Stimulated activated CD4-positive, alpha-beta T cell treated with anti-CD3 and anti-CD28 coated beads, Interleukin-15, amount 100 ng/mL, for 24 hours (primary cell): ENCODE data around the gene UBA3.

ENCODE experiments used
- DNase-seq: peaks from one replicate; pipeline ENCODE4 v3.0.0-alpha.2; 2020

The UBA3 gene

DNA sequence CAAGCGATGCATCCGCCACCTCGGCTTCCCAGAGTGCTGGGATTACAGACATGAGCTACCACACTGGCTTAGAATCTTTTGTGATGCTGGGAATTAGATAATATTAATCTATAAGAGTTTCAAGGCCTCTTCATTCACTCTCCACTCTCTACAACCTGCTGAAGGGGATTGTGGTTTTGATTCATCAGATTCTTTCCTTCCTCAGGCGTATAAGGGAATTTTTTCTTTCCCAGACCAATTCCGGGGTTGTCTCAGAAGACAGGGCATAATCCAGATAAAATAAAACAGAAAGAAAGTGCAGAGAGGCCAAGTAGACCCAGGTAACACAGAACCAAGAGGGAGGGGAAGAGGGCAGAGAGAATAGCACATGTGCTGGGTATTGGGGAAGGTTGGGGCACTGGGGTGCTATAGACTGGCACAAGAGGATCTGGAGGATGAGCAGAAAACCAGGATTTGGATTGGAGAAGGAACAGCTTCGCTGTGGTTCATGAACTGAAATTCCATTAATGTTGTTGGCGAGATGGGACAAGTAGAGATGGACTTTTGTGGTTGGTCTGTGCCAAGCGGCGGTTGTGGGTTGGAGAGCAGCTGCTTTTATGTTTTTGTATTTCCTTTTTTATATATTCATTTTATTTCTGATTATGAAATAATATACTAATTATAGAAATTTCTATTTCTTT, 17.4 kb upstream of the UBA3 start:
- DNase-seq, result no peak

DNA sequence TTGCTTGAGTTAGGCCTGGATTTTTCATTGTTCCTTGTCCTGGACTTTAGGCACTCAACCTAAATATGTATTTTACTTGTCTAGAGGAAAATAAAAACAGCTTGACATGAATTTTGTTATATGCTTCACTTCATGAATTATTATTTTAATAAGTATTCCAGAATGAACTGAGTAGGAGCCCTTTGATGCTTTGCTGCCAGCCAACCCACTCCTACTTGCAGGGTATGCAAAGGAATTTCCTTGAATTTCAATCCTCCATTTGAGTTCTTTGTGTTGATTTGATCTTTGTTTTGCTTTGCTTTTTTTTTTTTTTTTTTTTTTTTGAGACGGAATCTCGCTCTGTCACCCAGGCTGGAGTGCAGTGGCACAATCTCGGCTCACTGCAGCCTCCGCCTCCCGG, 16.1 kb upstream of the UBA3 start:
- DNase-seq, result no peak

DNA sequence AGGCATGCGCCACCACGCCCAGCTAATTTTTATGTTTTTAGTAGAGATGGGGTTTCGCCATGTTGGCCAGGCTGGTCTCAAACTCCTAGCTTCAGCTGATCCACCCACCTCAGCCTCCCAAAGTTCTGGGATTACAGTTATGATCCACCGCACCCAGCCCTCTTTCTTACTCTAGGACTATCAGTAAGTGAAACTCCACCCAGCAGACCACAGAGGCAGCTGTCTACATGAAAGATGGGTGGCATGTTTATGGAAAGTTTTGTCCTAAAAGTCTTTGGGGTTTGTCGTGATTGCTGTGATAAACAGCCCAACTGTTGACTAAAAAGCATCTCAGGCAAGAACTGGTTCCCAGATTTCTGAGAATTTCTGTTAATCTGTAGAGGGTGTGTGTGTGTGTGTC, 15.5 kb upstream of the UBA3 start:
- DNase-seq, result peak; percentile 48

DNA sequence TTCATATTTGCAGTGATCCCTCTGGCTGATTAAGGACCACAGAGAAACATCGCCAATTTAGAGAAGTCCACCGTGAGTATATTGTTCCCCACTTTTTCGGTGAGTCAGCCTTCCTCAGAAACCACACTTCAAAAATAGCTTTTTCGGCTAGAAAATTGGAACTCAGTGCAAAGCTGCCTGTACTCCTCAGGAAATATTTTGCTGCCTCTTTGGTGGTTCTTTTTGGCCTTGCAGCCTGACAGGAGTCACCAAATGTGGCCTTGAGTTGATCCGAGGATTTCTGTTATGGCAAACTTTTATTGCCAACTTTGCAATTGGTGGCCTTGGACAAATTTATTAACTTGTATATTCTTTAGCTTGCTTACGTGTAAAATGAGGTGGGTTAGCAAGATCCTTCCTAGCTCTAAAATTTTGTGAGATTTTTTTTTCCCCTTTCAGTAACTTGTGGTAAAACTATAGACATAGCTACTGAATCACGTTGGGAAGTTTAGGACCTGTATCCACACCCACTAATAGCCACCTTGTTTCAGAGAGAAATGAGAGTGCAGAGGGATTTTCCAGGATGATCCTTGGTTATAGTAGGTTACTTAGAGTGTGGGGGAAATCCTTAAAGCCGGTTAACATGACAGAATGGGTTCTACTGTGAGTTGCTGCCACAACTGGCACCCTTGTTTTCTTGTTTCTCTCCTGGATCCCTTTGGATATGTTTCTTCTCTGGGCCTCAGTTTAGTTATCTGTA, 14.5 kb upstream of the UBA3 start:
- peak; percentile 40 for DNase-seq

DNA sequence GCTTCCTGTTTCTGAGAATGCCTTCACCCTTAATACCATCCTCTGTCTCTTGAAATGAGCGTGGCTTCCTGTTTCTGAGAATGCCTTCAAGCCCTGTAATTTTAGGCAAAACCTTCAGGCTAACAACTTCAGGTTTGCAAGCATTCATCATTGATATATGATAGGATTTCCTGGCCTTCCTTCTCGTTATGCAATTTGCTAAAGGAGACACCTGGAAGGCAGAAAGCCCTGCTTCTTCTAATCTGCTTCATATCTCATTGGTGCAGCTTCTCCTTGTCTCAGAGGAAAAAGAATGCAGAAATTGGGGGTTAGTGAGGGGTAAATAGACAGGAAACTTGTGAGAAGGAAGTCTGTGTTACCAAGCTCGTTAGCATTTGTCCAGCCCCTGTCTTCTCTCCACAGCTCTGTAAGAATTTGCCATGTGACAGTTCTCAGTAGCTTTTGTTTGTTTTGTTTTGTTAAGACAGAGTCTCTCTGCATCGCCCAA, 11.9 kb upstream of the UBA3 start:
- no peak for DNase-seq

DNA sequence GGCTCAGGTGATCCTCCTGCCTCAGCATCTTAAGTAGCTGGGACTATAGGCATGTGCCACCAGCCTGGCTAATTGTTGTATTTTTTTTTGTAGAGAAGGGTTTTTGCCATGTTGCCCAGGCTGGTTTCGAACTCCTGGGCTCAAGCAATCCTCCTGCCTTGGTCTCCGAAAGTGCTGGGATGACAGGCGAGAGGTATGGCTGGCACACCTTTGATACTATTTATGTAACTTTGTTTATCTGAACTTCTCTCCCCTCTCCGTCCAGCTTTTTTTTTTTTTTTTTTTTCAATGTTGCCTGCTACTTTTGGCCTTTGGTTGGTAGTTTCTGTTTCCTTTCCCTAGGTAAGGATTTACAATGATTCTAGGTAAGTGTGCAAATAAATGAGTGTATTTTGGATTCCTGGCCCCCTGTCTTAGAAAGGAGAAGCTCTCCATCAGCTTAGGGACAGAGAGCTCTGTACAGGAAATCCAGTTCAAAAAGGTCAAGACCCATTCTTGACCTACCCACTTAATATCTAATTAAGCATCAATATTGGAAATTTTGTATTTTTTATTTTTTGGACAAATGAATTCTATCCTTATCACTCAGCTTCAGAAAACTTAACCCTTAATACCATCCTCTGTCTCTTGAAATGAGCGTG, 11.3 kb upstream of the UBA3 start:
- no peak for DNase-seq

DNA sequence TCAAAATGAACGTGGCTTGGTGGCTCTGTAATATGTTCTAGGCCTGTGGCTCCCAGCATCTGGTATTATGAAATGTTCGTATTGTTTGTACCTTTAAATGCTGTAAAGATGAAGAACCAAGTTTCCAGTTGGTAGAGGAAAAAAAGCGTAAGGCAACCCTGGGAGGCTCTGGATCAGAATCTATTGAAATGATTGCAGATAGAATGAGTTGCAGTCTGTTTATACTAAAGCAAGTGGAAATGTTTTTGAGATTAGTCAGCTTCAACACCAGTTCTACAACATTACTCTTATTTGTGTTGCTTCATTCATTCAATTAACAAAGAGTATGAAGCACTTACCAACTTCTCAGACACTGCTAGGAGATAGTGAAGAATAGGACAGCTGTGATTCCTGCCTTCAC, 9.9 kb upstream of the UBA3 start:
- no peak for DNase-seq

DNA sequence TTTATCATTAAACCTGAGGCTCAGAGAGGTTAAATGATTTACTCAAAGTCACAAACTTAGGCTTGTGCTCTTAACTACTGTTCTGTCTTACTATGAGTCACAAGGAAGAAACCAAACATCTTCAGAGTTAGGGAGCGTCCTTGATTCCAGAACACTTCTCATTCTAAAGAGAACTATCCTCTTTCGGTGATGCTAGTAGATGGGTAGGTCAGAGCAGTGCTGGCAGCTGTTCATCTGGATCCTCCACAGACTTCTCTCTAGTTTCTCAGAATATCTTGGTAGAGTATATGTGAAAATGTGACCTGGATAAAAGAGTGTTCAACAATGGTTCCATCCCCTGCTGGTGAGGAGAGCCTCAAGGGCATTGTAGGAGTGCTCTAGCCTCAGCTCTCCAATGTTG, 7.9 kb upstream of the UBA3 start:
- no peak for DNase-seq

DNA sequence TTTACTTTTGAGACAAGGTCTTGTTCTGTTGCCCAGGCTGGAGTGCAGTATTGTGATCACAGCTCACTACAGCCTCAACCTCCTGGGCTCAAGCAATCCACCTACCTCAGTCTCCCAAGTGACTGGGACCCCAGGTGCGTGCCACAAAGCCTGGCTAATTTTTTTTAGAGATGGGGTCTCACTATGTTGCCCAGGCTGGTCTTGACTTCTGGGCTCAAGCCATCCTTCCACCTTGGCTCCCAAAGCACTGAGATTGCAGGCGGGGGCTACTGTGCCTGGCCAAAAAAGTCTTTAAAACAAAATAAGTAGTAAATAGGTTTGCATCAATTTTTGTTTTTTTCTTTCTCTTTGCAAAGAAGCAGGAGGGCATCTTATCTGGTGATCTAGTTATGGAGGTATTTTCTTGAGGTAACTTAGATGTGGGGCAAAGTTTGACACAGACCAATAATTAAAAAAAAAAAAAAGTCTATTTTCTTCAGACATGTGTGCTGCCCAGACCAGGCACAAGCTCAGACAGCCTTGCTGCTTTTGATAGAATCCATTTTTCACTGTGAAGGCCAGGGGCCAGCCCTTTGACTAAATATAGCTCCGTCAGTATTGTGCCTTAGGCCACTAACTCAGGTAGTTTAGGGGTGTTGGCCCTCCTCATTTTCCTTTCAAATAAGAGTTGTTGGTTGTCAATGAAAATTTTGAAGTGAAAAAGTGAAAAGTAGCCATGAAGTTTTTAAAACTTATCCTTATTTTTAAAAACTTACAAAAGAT, 7.0 kb upstream of the UBA3 start:
- DNase-seq, result no peak

DNA sequence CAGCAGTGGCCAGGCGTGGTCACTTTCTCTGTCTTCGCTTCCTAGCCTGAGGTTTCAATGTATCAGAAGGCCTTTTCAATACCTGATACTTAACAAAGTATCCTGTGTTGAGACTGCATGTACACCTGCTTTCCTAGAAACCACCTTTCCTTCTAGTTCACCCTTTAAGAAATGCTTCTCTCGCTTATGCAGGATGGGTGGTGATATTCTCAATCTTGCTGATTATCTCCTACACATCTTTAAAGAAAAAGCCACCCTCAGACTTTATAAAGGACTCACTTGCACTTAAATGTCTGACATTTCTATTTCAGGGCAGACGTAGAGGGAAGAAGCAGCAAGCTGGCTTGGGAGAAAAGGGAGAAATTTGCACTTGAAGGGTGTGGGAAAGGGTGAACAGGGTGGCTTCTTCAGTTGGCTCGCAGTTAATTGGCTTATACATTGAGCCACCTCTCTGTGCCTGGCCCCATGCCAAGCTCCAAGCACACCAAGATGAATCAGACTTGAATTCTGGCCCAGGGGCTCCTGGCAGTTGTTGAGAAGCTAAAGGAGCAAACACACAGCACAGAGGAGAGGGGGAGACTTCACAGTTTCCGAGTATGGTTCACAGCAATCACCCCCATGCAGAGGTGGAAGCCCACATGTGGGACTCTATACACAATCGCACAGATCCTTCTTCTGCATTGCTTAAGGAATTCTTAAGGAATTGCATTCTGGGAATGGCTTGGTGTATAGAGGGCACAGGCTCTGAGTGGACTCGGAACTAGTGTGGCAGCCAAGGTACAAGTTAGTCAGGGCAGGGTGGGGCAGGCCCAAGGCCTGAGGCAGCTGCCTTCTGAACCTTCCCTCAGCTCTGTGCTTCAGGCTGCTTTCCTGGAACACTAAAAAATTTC, 5.9 kb upstream of the UBA3 start:
- DNase-seq, result peak; percentile 90

DNA sequence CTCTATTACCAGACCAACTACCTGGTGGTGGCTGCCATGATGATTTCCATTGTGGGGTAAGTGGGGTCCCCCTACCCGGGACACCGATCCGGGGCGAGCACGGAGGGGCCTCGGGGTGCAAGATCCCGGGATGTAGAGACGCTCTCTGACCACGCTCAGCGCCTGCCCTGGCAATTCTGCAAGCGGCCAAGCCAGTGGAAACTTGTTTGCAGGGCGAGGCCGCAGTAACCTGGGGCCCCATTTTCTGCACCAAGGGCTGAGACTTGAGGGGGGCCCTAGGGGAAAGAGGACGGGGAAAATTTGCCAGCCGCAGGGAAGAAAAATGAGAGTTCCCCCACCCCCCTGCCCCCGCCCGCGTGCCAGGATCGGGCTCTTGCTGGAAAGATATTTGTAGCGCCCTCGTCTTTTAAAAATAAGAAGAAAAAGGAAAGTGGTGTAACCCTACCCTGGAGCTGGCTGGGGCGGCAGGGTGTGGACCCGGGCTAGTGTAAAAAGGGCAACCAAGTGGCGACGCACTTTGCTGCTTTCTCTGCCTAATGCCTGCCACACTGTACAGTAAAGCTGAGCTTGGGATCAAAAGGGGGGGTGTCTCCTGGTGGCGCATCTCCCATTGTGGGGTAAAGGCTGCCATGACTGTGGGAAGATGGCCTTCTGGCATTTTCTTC, 5.1 kb upstream of the UBA3 start:
- no peak for DNase-seq

DNA sequence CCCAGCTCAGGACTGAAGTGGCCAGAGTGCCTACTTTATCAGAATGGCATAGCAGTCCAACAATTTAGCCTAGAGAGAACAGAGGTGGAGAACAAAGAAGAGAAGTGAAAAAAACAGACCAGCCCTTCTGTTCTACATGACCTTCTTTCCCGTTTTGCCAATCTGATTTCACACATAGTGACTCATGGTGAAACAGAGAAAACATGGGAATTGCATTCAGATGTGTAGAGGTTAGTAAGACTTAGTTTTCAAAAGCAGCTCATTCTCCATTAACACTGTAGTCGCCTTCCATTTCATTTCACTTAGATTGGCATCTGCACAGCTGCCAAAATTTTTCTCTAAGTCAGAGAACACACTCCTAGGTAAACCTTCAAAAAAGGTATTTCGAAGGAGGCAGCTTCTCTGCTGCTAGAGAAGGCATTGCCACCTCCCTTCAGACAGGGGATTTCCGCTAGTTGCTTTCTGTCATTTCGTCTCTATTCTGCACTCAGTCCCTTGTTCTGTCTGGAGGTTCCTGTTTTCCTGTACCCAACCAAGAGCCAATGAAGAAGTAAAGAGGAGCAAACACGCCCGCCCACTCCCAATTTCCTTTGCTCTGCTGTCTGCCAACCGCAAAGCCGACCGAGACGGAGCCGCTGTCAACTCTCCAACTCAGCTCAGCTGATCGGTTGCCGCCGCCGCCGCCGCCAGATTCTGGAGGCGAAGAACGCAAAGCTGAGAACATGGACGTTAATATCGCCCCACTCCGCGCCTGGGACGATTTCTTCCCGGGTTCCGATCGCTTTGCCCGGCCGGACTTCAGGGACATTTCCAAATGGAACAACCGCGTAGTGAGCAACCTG, 4.4 kb upstream of the UBA3 start, which contains the start of gene ARL6IP5:
Gene ARL6IP5 (plus strand): TSS at position 612 of the 842 bp plus-strand sequence. CDS start 111 bp downstream, at position 723.
- peak; percentile 93 for DNase-seq

DNA sequence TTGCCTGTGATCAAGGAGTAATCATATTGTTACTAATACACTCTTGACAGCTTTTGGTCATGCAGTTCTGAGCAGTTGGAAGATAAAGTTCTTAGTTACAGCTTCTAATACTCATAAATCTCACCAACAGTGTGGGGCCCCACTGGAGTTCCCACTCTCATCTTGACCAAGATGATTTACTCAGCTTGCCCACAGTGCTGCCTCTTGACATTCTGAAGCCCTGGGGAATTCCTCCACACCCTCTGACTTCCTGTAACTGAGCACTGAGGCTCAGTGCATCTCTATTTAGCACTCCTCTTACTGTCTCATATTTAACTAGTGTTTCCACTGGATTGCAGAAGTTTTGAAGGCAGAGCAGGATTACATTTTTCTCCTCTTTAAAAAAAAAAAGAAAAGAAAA, 2.6 kb upstream of the UBA3 start:
- peak; percentile 84 for DNase-seq

DNA sequence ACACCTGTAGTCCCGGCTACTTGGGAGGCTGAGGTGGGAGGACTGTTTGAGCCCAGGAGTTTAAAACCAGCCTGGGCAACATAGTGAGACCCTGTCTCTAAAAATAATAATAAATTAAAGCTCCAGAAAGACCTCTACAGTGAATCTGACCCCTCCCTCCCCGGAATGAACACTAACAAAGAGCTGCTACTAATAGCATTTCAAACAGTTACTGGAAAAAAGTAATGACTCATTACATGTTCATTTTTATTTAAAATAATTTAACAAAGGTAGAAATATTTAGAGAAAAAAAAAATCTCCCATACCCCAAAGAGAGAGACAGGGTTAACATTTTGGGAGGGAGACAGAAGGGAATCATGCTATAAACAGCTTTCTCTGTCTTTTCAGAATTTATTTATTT, 2.2 kb upstream of the UBA3 start:
- no peak for DNase-seq

DNA sequence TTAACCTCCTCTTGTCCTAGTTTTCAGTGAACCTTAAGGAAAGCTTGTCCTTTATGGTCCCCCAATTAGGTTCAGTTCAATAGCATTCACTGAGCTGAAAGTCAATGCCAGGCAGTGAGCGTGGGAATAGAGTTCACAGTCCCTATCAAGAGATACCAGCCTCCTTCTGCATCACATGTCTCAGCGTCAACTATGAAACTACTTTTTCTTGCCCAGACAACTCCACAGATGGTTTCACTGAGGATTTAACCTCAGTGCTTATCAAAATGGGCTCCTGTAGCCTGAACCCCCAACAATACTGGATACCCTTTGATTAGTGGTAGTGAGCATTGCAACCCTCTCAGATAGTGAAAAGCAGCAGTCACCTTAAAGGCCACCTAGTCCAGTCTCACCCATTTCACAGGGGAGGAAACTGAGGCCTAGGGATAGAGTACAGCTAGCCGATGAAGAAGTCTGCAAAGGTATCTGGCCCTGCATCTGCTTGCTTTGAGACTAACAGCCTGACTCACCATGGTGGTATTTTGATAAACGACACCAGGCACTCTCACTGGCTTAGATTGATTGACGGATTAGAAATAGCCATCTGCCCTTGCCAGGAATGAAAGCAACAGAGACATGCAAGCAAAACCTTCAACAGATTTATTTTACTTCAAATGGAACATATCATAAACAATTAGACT, 1.6 kb upstream of the UBA3 start:
- no peak for DNase-seq

DNA sequence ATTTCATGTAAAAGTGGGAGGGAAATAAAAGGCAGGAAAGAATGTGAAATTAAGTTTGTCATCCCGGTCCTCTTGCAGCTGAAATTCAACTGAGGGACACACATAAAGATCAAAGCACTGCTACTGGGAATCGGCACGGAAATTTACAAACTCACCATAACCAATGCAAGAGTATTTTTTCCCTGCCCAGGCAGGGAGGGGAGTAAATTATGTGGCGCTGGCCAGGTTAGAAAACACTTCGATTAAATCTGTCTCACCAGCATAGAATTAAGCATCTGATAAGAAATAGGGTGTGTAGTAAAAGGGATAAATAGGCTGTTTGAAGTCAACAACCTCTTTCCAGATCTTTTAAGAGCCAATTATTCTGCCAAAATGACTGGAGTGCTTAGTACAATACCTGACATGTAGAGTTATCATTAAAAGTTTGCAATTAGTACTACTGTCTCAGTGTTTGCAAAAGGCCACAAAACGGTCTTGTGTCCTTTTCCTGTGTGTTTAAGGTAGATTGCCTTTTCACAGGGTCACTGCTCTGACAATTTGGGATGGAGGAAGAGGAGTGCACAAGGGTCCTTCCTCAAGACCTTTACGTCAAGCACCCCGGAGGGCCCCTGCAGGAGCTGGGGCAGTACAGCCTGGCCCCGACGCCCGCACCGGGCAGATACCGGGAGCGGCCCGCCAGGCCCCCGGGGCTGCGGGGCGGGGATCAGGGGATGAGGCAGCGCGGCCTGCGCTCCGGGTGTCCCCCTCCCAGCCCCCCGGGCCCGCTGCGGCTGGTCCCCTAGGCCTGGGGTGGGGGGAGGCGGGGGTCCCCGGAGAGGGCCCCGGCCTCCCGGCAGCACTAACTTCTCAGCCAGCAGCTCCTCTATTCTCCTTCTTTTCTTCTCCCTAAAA, 651 bp downstream of the UBA3 start:
- no peak for DNase-seq

DNA sequence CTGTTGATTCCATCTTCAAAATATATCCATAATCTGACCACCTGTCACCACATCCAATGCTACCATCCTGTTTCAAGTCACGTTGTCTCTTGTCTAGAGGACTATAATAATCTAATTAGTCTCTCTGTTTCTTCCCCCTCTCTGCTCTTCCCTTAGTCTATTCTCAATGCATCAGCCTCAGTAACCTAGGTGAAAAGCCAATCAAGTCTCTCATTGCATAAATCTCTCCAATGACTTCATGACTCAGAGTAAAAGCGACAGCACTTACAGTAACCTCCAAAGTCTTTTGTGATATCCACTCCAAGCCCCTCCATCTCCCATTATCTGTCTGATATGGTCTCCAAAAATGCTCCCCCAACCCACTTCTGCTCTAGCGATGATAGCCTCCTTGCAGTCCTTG, 7.2 kb downstream of the UBA3 start:
- no peak for DNase-seq

DNA sequence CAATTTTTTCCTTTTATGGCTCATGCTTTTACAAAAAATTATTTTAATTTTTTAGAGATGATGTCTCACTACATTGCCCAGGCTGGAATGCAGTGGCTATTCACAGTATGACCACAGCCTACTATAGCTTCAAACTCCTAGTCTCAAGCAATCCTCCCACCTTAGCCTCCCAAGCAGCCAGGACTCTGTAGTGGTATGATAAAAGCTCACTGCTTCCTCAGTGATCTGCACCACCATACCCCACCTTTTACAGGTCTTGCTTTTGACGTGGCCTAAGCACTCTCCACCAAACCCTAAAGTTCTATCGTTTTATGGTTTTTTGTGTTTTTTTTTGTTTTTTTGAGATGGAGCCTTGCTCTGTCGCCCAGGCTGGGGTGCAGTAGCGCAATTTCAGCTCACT, 14.0 kb downstream of the UBA3 start:
- no peak for DNase-seq
